DOHH2 (cell line): ENCODE results near the gene ANO6.

ENCODE experiments used
- CTCF ChIP-seq: fragments of 200-600 bp; sonication (generic); IDR thresholded peaks from one replicate; pipeline ENCODE4 v1.5.1; 2014; ENCODE audit warnings: antibody characterized with exemption, mild to moderate bottlenecking, low read depth, low read length; ENCODE audit not compliant: poor library complexity, severe bottlenecking
- EZH2phosphoT487 ChIP-seq: fragments of 200-600 bp; sonication (generic); IDR thresholded peaks from 2 replicates; pipeline ENCODE4 v1.6.1; 2017; ENCODE audit warnings: borderline replicate concordance, mild to moderate bottlenecking, antibody characterized with exemption, low read length, moderate library complexity, mixed read lengths

DNA sequence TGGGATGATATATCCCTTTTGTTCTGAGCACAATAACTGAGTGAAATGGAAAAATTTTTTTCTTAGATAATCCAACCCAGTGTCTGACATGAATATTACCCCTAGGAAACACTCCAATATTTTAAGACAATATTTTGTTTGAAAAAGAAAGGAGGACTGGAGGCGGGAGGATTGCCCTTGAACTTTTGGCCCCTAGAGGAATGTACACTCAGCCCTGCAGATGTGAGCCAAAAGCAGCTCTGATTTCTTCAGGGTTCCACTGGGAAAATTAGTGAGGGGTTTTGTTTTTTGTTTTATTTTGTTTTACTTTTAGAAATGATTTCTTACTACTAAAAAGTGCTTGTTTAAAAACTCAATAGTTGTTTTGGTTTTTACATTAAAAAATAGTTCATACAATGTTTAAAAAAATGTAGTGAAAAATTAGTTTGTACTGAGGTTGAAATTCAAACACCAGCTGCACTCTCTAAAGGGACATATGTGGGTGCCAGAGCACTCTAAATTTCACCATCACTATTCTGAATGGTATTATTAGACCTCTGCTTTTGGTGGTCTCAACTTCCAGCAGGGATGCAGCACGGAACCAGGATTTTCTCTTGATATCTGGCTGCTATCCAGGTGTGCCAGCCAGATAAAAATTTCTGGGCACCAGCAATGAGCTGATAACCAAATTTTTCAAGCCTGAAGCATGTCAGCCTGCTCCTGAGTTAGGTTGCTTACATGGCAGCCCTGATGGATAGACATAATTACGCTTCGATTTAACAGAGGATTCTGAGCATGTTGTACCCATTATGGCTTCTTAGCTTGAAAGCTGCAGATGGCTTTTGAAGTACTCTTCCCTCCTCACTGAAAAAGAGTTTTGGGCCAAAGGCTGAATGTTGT lies 141.9 kb downstream of the ANO6 start:
- TF ChIP-seq CTCF, result no peak
- no peak for TF ChIP-seq EZH2phosphoT487
